Measurements from ENCODE around the gene DHRS13.

GRCh38 chr17:28896884-28897768 lies 5.8 kb downstream of the DHRS13 start, which contains the start of gene FLOT2:
- TF ChIP-seq CTCF (IDR thresholded peaks at IDR 0.05) (peak; percentile 1 to 12), POLR2A (IDR thresholded peaks at IDR 0.05) (peak in 1 of 2 donors; percentile 53), EP300 (IDR thresholded peaks at IDR 0.05) (no peak), POLR2AphosphoS5 (IDR thresholded peaks at IDR 0.05) (peak in 1 of 3 donors; percentile 49)
